Adrenal gland (tissue), 12 donors: ENCODE results near the gene PLIN5. TPM values are rescaled to one million over a fixed set of nuclear protein-coding genes. Genes with fewer than 3 reads are reported as not detected.

Experiments used
- DNase-seq, 7 donors: peaks; one replicate each; pipeline ENCODE4 v3.0.0-alpha.2; 2019 to 2020
- H3K27ac ChIP-seq, 5 donors: fragments of 200-600 bp; sonication (generic) in 4 of 5; 1 replicate in 3 of 5; 2 replicates in 2 of 5; pipeline versions ENCODE4 v1.5.1 to v1.8.0; 2016 to 2020; ENCODE audit warnings: mild to moderate bottlenecking in 1 of 5
- H3K27me3 ChIP-seq: fragments of 200-600 bp; 2 replicates; pipeline ENCODE4 v1.8.0; 2021
- H3K36me3 ChIP-seq, 2 donors: fragments of 200-600 bp; replicated peaks in 1 of 2; 1 replicate in 1 of 2; 2 replicates in 1 of 2; pipeline versions ENCODE4 v1.5.1 to v1.8.0; 2018 to 2022
- H3K4me1 ChIP-seq, 2 donors: fragments of 200-600 bp; replicated peaks in 1 of 2; 1 replicate in 1 of 2; 2 replicates in 1 of 2; pipeline versions ENCODE4 v1.5.1 to v1.8.0; 2018 to 2021
- H3K4me3 ChIP-seq, 4 donors: fragments of 200-600 bp; sonication (generic) in 3 of 4; one replicate each; pipeline ENCODE4 v1.5.1; 2016 to 2018
- H3K9me3 ChIP-seq, 3 donors: fragments of 200-600 bp; sonication (generic) in 1 of 3; replicated peaks in 1 of 3; 1 replicate in 2 of 3; 2 replicates in 1 of 3; pipeline versions ENCODE4 v1.5.1 to v1.8.0; 2016 to 2021
- POLR2A ChIP-seq, 2 donors: fragments of 450-650 bp; IDR thresholded peaks; one replicate each; pipeline ENCODE4 v1.6.1; 2017; ENCODE audit warnings: antibody characterized with exemption in 2 of 2, mild to moderate bottlenecking in 2 of 2, moderate library complexity in 1 of 2
- WGBS, 4 donors: extraction: QIAGEN DNeasy Blood & Tissue Kit in 2 of 4; methylation state at CpG; one replicate each; pipeline versions ENCODE4 v1.1.5 to v1.1.7; 2013 to 2017; 5-methylcytosine and 5-hydroxymethylcytosine counted together
- intact Hi-C, 2 donors: fragments of 100-400 bp; cut with DNase I; formaldehyde crosslinking; loops; one replicate each; pipeline versions ENCODE4 v1.14.1 to v1.15.0; 2022 to 2023
- polyA plus RNA-seq, 3 donors: library from polyadenylated mRNA; stranded (reverse); fragments of 200-250 nt in 2 of 3; fragments of 350-450 nt in 1 of 3; fragmentation: Illumina TruSeq in 1 of 3; extraction: RNeasy Lipid Tissue Mini Kit (QIAGEN cat#74804) in 1 of 3; gene quantifications; one replicate each; pipeline ENCODE4 v1.2.3, GENCODE V29; 2013 to 2014
- total RNA-seq, 9 donors: library from RNA; depleted of rRNA in 4 of 9; stranded (reverse); fragments of >200 nt in 4 of 9; fragments of 120-200 nt in 1 of 9; fragmentation: NEBNext Ultra II Directional in 1 of 9; extraction: Animal tissue kit (Norgen Biotek cat#: 25700) in 1 of 9; gene quantifications; one replicate each; pipeline versions ENCODE4 v1.1.0 to v1.2.4, GENCODE V29; 2013 to 2023
- TF ChIP-seq, protein P1 (sequence below), 6 experiments: fragments of 450-650 bp in 4 of 6; fragments of 200-600 bp in 2 of 6; sonication (generic) in 1 of 6; IDR thresholded peaks; 1 replicate in 5 of 6; 2 replicates in 1 of 6; pipeline versions ENCODE4 v1.5.1 to v1.8.0; 2016 to 2021; ENCODE audit warnings: antibody characterized with exemption in 6 of 6, mild to moderate bottlenecking in 2 of 6, moderate library complexity in 1 of 6
- donor health status: healthy with polysubstance abuse.
- donor health status: Bipolar disorder and iron deficiency.
- donor health status: DM: yes; HTN: yes; CAD: no.
- donor health status: DM: no; HTN: no; CAD: no.
- donor health status: DM: no; HTN: no; CAD: no.
- donor health status: DM: yes; HTN: yes; CAD: no.

The PLIN5 gene
- total and polyA plus RNA-seq, 12 donors: 0.57 to 47.6 (median 7.2) TPM

DNA sequence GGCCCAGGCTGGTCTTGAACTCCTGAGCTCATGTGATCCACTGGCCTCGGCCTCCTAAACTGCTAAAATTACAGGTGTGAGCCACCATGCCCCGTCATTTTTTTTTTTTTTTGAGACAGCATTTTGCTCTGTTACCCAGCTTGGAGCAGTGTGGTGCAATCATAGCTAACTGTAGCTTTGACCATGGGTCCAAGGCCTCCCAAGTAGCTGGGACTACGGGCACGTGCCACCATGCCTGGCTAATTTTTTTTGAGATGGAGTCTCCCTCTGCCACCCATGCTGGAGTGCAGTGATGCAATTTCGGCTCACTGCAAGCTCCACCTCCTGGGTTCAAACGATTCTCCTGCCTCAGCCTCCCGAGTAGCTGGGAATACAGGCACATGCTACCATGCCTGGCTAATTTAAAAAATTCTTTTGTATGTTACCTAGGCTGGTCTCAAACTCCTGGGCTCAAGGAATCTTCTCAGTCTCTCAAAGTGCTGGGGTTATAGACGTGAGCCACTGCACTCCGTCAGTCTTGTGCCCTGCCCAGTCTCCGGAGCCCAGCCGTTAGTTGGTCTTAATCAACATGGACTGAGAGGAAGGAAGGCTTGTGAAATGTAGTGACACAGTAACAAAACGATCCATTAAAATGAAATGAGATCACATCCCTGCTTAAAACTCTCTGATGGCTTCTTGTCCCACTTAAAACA lies 6.2 kb upstream of the PLIN5 start:
- H3K9me3 ChIP-seq: peaks cover 0 to 4% (median 0%) of the 10 kb centered on the region in 3 donors
- peak in 1 of 7 donors; percentile 12 for DNase-seq
- no peaks in the 10 kb centered on the region for H3K36me3 ChIP-seq
- H3K4me1 ChIP-seq: peaks cover 0 to 19% of the 10 kb centered on the region in 2 donors
- 40 to 65% (median 52%) methylated on average over 12 of the region's 12 CpGs for WGBS, 4 donors
- no peak overlapping the region for H3K4me3 ChIP-seq
- H3K27ac ChIP-seq: peak overlapping the region in 1 of 5 donors; percentile 2
- TF ChIP-seq, protein P1, sequence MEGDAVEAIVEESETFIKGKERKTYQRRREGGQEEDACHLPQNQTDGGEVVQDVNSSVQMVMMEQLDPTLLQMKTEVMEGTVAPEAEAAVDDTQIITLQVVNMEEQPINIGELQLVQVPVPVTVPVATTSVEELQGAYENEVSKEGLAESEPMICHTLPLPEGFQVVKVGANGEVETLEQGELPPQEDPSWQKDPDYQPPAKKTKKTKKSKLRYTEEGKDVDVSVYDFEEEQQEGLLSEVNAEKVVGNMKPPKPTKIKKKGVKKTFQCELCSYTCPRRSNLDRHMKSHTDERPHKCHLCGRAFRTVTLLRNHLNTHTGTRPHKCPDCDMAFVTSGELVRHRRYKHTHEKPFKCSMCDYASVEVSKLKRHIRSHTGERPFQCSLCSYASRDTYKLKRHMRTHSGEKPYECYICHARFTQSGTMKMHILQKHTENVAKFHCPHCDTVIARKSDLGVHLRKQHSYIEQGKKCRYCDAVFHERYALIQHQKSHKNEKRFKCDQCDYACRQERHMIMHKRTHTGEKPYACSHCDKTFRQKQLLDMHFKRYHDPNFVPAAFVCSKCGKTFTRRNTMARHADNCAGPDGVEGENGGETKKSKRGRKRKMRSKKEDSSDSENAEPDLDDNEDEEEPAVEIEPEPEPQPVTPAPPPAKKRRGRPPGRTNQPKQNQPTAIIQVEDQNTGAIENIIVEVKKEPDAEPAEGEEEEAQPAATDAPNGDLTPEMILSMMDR (IDR thresholded peaks at IDR 0.05): no peak
- TF ChIP-seq POLR2A (IDR thresholded peaks at IDR 0.05): no peak
- no peaks in the 10 kb centered on the region for H3K27me3 ChIP-seq
- intact Hi-C loops: no loop called here

DNA sequence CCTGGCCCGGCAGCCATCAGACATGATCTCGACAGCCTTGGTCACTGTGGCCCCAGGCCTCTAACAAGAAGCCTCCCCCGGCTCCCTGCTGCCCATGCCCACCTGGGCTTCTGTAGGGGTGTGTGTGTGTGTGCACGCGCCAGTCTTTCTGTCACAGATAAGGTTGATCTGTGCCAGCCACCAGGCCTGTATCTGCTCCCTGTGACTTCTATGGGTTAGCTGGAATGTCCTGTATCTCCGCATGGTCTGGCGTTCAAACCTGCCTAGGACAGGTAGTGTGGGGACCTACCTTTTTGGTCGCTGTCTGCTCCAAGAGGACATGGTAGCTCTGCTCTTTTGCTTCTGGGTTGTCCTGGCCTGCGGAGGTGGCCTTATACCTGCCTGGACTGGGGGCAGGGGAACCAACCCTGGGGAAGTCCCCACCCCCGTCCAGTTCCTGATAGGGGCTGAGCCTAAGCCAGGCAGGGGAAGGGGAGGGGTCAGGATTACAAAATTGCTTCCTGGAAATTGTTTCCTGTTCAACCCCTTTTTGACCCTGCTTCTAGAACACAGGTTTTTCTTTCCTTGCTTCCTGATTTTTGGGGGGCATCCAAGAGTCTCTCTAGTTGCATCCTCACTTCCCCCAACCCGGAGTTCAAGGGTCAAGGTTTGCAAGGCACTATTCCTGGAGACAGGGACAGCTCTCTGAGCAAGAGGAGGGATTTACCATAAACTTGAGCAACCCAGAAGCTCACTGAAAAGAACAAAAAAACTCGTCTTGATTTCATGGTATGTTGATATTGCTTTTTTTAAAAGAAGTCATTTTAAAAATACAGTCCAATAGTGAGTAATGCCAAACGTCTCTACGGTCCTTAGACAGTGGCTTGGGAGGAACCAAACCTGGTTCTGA lies 4.9 kb upstream of the PLIN5 start, which contains the start of gene LRG1:
TSS of gene LRG1 (minus strand) at position 344 of the 889 bp plus-strand sequence. CDS start at position 321, 23 bp downstream.
- H3K9me3 ChIP-seq: peaks cover 0 to 4% (median 0%) of the 10 kb centered on the region in 3 donors
- no peaks in the 10 kb centered on the region for H3K27me3 ChIP-seq
- TF ChIP-seq POLR2A (IDR thresholded peaks at IDR 0.05): no peak
- TF ChIP-seq, protein P1 (IDR thresholded peaks at IDR 0.05): no peak
- WGBS, 4 donors: 44 to 58% (median 49%) methylated on average over 6 to 14 of the region's 14 CpGs
- DNase-seq: peak in 5 of 7 donors; percentile 62 to 94 (median 74)
- intact Hi-C loops: no loop called here
- H3K4me1 ChIP-seq: peaks cover 8 to 28% of the 10 kb centered on the region in 2 donors
- H3K36me3 ChIP-seq: no peaks in the 10 kb centered on the region
- H3K27ac ChIP-seq: peak within 1 kb of the TSS in 2 of 5 donors; percentile 31 to 75
- no peak within 1 kb of the TSS for H3K4me3 ChIP-seq

DNA sequence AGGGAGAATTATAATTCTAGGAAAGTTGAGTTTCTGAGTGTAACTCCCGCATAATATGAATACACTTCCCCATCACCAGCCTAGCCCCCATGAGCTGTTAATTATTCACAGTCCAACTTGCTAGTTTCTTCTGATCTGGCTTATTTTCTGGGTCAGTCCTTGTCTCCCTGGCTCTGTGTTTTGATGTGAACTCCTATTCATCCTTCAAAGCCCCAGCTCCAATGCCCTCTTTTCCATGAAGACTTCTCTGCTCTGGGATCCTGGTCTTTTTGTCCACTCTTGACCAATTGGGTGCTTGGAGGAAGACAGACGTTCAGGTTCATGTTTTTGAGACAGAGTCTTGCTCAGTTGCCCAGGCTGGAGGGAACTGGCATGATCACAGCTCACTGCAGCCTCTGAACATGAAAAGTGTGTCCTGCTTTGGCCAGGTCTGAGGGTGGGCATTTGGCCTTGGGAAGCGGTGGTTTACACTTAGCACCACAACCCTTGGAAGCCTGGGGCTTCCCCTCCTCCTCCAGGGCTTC lies 4.2 kb upstream of the PLIN5 start:
- H3K4me3 ChIP-seq: no peak overlapping the region
- no peak for TF ChIP-seq POLR2A (IDR thresholded peaks at IDR 0.05)
- TF ChIP-seq, protein P1 (IDR thresholded peaks at IDR 0.05): no peak
- DNase-seq: no peak
- H3K27ac ChIP-seq: peak overlapping the region in 2 of 5 donors; percentile 31 to 75
- H3K9me3 ChIP-seq: peaks cover 0 to 4% (median 0%) of the 10 kb centered on the region in 3 donors
- no peaks in the 10 kb centered on the region for H3K27me3 ChIP-seq
- WGBS, 4 donors: 75 to 100% (median 82%) methylated on average over 1 to 3 of the region's 3 CpGs
- peaks cover 11 to 30% of the 10 kb centered on the region in 2 donors for H3K4me1 ChIP-seq
- H3K36me3 ChIP-seq: no peaks in the 10 kb centered on the region
- intact Hi-C loops: no loop called here

DNA sequence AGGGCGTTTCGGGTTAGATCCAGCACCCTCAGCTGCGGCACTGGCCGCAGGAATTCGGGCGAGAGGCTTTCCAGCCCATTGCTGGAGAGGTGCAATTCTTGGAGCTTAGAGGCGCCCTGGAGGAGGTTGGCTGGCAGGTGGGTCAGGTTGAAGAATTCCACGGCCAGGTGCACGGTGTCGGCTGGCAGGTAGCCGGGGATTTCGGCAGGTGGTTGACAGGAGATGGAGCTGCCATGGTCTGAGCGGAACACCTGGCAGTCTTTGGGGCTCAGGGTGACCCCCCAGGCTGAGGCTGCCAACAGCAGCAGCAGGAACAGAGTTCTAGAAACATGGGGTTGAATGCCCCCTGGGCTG lies 3.6 kb upstream of the PLIN5 start:
- Histone ChIP-seq H3K27me3 (no peaks in the 10 kb centered on the region), H3K4me3 (no peak overlapping the region), H3K4me1 (peaks cover 11 to 30% of the 10 kb centered on the region in 2 donors), H3K27ac (no peak overlapping the region), H3K9me3 (peaks cover 0 to 4% (median 0%) of the 10 kb centered on the region in 3 donors), H3K36me3 (no peaks in the 10 kb centered on the region)
- no peak for TF ChIP-seq POLR2A (IDR thresholded peaks at IDR 0.05)
- TF ChIP-seq, protein P1 (IDR thresholded peaks at IDR 0.05): no peak
- 82 to 93% (median 91%) methylated on average over 6 to 13 of the region's 13 CpGs for WGBS, 4 donors
- peak in 1 of 7 donors; percentile 10 for DNase-seq
- intact Hi-C loops: no loop called here
